Stimulated activated CD4-positive, alpha-beta T cell treated with anti-CD3 and anti-CD28 coated beads, Interleukin-12 subunit alpha, Interleukin-12 subunit beta, amount 100 ng/mL, for 24 hours (primary cell): ENCODE measurements around the gene SLC39A11.

Experiments used
- DNase-seq, 2 experiments: peaks; one replicate each; pipeline ENCODE4 v3.0.0-alpha.2; 2020; ENCODE audit warnings: low read depth in 2 of 2

The SLC39A11 gene

GRCh38 chr17:73043686-73044581, 48.6 kb downstream of the SLC39A11 start:
- DNase-seq = no peak

- no peak for DNase-seq
These were observed 49.4 kb downstream of the SLC39A11 start for GRCh38 chr17:73042809-73043685.

- DNase-seq = no peak
These were observed 50.3 kb downstream of the SLC39A11 start for GRCh38 chr17:73042225-73042624.

- no peak for DNase-seq
These were observed 53.2 kb downstream of the SLC39A11 start for GRCh38 chr17:73039282-73039681.

- DNase-seq = no peak
These were observed 61.0 kb downstream of the SLC39A11 start for GRCh38 chr17:73031472-73031871.

- DNase-seq = no peak
These were observed 61.5 kb downstream of the SLC39A11 start for GRCh38 chr17:73030995-73031394.

GRCh38 chr17:73030501-73030921, 62.0 kb downstream of the SLC39A11 start:
- no peak for DNase-seq

GRCh38 chr17:73029991-73030390, 62.5 kb downstream of the SLC39A11 start:
- no peak for DNase-seq

- no peak for DNase-seq
These were observed 63.5 kb downstream of the SLC39A11 start for GRCh38 chr17:73029021-73029420.

GRCh38 chr17:73028299-73028755, 64.2 kb downstream of the SLC39A11 start:
- no peak for DNase-seq

- DNase-seq = no peak
These were observed 65.3 kb downstream of the SLC39A11 start for GRCh38 chr17:73027130-73027741.

GRCh38 chr17:73025041-73025560, 67.4 kb downstream of the SLC39A11 start:
- no peak for DNase-seq

- no peak for DNase-seq
These were observed 68.7 kb downstream of the SLC39A11 start for GRCh38 chr17:73023759-73024158.

GRCh38 chr17:73022694-73023093, 69.8 kb downstream of the SLC39A11 start:
- DNase-seq = no peak

GRCh38 chr17:73021771-73022170, 70.7 kb downstream of the SLC39A11 start:
- DNase-seq = no peak

GRCh38 chr17:73020110-73020509, 72.4 kb downstream of the SLC39A11 start:
- no peak for DNase-seq

- no peak for DNase-seq
These were observed 73.9 kb downstream of the SLC39A11 start for GRCh38 chr17:73018599-73018998.

GRCh38 chr17:73017658-73018057, 74.8 kb downstream of the SLC39A11 start:
- no peak for DNase-seq

- no peak for DNase-seq
These were observed 76.7 kb downstream of the SLC39A11 start for GRCh38 chr17:73015722-73016276.

GRCh38 chr17:73013816-73014663, 78.4 kb downstream of the SLC39A11 start:
- no peak for DNase-seq

- no peak for DNase-seq
These were observed 79.2 kb downstream of the SLC39A11 start for GRCh38 chr17:73013301-73013700.
